Femur (tissue), 1 donor: ENCODE results near the gene CLINT1.
"Not testable (repeated sequence)": the region's sequence is repeated elsewhere in the genome, so short reads cannot be mapped to it uniquely, and the experiment has no call there.

ENCODE experiments used
- DNase-seq: peaks from one replicate; pipeline ENCODE4 v3.0.0-alpha.2; 2017

The CLINT1 gene

GRCh38 chr5:157862183-157862851, 3.4 kb upstream of the CLINT1 start:
- no peak for DNase-seq

GRCh38 chr5:157860898-157861890, 2.2 kb upstream of the CLINT1 start:
- DNase-seq: no peak

- no peak for DNase-seq
These were observed 256 bp upstream of the CLINT1 start for GRCh38 chr5:157859227-157859575.

GRCh38 chr5:157857816-157858526, 974 bp downstream of the CLINT1 start:
- DNase-seq: no peak

GRCh38 chr5:157855404-157855994, 3.4 kb downstream of the CLINT1 start:
- peak; percentile 63 for DNase-seq

- not testable (repeated sequence) for DNase-seq
These were observed 5.6 kb downstream of the CLINT1 start for GRCh38 chr5:157853365-157853764.

GRCh38 chr5:157845914-157846598, 12.9 kb downstream of the CLINT1 start:
- DNase-seq: no peak

- no peak for DNase-seq
These were observed 16.2 kb downstream of the CLINT1 start for GRCh38 chr5:157842787-157843186.

GRCh38 chr5:157842185-157842584, 16.8 kb downstream of the CLINT1 start:
- DNase-seq: no peak

GRCh38 chr5:157839157-157839795, 19.7 kb downstream of the CLINT1 start:
- no peak for DNase-seq

- DNase-seq: no peak
These were observed 22.7 kb downstream of the CLINT1 start for GRCh38 chr5:157836121-157836753.

GRCh38 chr5:157835041-157835440, 23.9 kb downstream of the CLINT1 start:
- DNase-seq: no peak

- DNase-seq: no peak
These were observed 29.9 kb downstream of the CLINT1 start for GRCh38 chr5:157828944-157829639.

- no peak for DNase-seq
These were observed 30.6 kb downstream of the CLINT1 start for GRCh38 chr5:157828105-157828943.

GRCh38 chr5:157827423-157827822, 31.5 kb downstream of the CLINT1 start:
- no peak for DNase-seq

GRCh38 chr5:157823655-157824054, 35.3 kb downstream of the CLINT1 start:
- no peak for DNase-seq

GRCh38 chr5:157821822-157822622, 36.9 kb downstream of the CLINT1 start:
- DNase-seq: no peak

GRCh38 chr5:157821405-157821804, 37.5 kb downstream of the CLINT1 start:
- no peak for DNase-seq
